HG03280 (cell line): ENCODE results near the gene TMC8.
"Not testable (repeated sequence)": the region's sequence is repeated elsewhere in the genome, so short reads cannot be mapped to it uniquely, and the experiment has no call there.

ENCODE experiments used
- ATAC-seq: cut with Tn5 transposase; IDR thresholded peaks from one replicate; pipeline ENCODE4 v1.9.1; 2021; ENCODE audit warnings: mild to moderate bottlenecking, moderate library complexity; ENCODE audit not compliant: unreplicated experiment

TMC8 gene

DNA sequence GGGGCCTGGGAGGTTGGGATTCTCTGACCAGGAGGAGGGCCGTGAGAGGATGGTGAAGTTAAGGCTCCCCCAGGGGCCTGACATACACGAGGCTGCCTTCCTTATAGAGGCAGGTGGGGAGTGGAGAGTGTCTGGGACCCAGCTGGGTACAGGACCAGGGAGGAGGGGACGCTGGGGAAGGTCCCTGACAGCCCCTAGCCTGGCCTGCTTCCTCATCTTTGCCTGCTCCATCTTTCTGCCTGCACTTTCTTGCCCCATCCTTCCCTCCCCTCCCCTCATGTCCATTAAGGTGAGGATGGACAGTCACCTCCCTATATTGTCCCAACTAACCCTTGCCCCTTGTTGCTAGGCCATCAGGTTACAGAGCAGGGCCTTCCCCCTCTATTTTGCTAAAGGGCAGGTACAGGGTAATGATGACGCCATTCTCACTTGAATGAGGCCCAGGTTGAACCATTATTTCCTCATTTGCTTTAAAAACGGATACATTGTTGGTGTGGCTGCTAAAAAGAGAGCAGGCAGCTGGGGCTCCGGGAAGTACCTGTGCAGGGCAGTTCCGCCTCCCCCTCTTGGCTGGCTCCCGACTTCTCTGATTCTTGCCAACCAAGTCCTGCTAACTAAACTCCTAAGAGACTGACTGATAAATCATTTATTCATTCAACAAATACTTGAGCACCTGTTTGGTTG is 16.9 kb downstream of the TMC8 start:
- ATAC-seq: peak; percentile 37

DNA sequence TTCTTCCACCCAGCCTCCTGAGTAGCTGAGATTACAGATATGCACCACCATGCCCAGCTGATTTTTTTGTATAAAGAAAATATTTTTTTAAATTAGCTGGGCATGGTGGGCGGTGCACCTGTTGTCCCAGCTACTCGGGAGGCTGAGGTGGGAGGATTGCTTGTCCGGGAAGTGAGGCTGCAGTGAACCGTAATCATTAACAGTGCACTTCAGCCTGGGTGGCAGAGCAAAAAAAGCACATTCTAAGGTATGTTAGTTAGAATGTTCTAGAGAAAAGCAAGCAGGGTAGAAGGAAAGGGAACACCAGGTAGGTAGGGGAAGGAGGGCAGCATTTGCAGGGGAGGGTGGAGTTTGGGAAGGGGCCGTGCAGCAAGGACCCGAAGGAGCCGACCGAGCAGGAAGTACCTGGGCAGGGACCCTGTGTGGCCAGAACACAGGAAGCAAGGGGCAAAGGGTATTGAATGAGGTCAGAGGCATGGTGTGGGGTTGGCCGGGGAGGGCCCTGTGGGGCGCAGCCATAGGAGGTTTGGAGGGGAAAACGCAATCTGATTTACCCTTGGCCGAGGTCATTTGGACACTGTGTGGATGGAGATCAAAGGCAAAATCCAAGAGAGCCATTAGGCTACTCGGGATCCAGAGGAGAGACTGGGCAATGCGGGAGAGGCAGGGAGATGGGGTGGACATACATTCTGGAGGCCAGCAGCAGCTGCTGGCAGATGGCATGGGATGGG is 17.9 kb downstream of the TMC8 start:
- ATAC-seq: no peak

DNA sequence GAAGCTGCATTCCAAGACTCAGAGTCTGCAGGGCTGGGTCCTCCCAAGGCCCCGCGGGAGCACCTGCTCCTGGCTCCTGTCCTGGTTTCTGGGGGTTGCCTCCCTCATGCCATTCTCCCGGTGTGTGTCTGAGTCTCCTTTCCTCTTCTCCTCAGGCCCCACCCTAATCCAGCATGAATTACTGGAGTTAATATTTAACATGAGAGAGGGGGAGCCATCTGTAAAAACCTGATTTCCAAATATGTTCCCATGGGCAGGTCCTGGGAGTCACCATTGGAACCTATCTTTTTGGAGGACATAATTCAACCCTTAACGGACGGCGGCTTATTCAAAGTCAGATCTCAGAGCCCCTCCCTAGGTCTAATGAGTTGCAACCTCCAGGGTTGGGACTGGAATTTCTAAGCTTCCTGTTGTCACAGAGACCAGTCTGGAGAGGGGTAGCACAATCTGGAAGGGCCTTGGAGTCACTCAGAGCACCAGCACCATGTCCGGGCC is 21.0 kb downstream of the TMC8 start:
- no peak for ATAC-seq

DNA sequence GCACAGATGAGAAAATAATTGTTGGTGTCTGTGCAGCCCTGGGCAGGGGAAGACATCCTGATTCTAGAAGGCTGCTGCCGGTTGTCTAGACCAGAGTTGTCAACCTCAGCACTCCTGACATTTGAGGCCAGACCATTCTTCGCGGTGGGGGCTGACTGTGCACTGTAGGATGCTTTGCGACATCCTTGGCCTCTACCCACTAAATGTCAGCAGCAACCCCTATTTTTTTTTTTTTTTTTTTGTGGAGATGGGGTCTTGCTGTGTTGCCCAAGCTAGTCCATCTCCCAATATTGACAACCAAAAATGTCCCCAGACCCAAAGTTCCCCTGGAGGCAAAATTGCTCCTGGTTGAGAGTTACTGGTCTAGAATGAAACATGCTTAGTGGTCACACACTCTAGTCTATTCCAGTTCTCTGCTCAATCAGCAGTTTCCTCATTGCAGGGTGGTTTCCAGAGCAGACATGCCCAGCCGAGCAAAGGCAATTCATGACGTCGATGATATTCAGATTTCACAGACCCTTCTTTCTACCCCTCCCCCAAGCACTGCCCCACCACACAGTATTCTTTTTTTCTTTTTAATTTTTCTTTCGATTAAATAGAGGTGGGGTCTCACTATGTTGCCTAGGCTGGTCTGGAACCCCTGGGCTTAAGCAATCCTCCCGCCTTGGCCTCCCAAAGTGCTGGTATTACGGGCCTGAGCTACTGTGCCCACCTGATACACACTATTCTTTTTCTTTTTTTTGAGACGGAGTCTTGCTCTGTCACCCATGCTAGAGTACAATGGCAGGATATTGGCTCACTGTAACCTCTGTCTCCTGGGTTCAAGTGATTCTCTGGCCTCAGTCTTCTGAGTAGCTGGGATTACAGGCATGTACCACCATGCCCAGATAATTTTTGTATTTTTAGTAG is 24.6 kb downstream of the TMC8 start:
- peak; percentile 56 for ATAC-seq

DNA sequence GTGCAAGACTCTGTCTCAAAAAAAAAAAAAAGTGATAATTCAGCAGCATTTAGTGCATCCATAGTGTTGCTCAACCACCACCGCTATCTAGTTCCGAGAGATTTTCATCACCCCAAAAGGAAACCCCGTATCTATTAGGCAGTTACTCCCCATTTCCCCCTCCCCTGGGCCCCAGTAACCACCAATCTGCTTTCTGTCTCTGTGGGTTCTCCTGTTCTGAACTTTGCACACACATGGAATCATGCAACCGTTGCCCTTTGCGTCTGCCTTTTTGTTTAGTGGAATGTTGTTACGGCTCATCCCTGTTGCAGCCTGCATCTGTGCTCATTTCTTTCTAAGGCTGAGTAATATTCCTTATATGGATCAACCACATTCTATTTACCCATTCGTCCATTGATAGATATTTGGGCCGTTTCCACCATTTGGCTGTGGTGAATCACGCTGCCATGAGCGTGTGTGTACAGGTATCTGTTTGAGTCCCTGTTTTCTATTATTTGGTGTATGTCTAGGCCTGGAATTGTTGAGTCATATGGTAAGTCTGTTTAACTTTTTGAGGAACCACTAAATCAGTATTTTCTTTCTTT is 29.1 kb downstream of the TMC8 start:
- peak; percentile 40 for ATAC-seq

DNA sequence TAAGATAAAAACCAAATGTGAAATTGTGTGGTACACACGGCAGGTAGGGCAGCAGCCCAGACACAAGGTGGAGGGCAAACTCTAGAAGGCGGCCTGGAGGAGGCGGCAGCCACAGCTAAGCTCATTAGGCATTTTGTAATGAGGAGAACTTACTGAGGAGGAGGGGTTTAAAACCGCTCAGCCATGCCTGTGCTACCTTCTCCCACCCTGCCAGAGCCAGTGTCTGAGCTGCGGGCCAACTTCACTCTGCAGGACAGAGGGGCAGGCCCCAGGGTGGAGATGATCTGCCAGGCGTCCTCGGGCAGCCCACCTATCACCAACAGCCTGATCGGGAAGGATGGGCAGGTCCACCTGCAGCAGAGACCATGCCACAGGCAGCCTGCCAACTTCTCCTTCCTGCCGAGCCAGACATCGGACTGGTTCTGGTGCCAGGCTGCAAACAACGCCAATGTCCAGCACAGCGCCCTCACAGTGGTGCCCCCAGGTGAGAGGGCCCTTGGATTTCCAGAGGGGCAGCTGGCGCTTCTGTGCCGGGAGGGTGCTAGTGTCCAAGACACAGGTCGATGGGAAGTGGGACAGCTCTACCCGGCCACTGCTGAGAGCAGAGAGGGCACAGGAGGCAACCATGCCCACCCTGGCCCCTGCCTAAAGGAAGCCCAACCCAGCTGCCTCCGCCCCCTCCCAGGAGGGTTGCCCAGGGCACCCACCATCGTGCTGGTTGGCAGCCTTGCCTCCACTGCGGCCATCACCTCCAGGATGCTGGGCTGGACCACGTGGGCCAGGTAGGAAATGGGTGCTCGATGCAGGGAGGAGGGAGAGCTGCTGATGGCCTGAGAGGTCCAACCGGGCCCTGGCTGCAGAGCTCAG is 33.5 kb downstream of the TMC8 start:
- ATAC-seq: no peak

DNA sequence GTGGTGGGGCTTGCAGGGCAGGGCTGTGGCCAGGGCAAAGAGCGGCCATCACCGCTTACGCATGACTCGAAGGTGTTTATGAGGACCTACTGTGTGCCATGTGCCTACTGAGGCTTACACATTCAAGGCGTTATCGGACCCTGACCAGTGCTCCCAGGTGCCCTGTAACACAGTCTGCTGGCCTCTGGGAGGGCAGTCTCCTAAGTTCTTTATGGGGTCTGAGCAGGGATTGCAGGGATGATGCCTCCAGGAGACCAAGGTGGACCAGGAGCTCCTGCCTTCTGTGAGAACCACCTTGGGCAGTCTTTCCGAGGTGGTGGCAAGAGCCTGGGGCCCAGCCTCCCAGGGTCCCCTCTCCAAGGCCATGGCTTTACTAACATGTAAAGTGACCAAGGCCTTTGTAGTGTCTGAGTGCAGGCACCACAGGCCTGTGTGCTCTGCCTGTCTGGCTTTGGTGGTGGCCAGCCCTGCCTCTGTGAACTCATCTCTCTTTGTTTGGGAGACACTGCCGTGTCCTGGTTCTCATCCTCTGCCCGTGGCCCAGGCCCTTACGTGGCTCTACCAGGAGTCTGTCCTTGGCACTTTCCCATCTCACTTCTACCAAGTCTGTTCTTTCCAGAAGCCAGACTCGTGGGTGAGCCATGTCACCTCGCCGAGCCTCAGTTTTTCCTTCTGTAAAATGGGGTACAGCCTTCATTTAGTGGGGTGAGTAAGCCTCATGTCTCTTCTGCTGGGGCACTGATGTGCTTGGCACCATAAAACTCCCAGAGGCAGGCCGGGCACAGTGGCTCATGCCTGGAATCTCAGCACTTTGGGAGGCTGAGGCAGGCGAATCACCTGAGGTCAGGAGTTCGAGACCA is 34.4 kb downstream of the TMC8 start:
- ATAC-seq: no peak

DNA sequence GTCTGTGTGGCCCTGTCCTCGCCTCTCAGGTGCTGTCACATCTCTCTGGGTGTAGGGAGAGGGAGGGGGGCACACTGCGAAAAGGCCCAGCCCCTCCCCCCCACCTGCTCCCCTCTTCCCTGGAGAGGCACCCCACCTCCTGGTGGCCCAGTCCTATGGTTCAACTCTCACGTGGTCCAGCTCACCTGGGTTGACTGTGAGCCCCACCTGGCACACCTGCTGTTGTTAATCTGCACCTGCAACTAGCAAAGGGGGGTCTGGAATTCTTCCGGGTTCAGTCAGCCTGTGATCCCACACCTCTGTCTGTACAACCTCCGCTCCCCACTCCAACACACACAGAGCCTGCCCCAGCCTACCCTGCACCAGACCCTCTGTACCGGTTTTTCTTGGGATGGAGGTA is 35.8 kb downstream of the TMC8 start:
- ATAC-seq: no peak

DNA sequence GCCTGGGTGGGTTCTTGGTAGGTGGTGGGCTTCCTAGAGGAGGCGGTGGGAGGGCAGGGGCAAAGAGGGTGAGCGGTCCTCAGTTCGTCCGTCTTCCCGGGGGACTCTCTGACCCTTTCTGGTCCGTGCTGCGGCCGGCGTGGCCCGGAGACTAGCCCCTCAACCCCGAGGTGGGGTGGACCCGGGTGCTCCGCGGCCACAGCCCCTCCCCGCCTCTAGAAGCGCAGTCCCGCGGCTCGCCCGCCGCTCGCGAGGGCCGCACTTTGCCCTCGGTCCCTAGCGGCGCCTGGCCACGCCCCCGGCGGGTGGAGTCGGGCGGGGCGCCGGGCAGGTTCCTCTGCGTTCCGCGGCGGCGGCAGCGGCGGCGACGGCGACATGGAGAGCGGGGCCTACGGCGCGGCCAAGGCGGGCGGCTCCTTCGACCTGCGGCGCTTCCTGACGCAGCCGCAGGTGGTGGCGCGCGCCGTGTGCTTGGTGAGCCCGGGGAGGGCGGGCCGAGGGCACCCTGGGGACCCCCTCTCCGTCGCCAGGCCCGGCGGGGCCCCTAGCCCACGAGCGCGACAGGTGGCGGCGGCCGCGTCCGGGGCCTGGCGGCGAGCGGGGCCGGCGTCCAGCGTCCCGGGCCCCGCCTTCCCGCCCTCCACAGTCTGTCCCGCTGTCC is 37.8 kb downstream of the TMC8 start, which contains the start of gene SYNGR2:
TSS of gene SYNGR2 (plus strand) at position 340 of the 661 bp plus-strand sequence. CDS start at position 376, 36 bp downstream.
- ATAC-seq: peak; percentile 68

DNA sequence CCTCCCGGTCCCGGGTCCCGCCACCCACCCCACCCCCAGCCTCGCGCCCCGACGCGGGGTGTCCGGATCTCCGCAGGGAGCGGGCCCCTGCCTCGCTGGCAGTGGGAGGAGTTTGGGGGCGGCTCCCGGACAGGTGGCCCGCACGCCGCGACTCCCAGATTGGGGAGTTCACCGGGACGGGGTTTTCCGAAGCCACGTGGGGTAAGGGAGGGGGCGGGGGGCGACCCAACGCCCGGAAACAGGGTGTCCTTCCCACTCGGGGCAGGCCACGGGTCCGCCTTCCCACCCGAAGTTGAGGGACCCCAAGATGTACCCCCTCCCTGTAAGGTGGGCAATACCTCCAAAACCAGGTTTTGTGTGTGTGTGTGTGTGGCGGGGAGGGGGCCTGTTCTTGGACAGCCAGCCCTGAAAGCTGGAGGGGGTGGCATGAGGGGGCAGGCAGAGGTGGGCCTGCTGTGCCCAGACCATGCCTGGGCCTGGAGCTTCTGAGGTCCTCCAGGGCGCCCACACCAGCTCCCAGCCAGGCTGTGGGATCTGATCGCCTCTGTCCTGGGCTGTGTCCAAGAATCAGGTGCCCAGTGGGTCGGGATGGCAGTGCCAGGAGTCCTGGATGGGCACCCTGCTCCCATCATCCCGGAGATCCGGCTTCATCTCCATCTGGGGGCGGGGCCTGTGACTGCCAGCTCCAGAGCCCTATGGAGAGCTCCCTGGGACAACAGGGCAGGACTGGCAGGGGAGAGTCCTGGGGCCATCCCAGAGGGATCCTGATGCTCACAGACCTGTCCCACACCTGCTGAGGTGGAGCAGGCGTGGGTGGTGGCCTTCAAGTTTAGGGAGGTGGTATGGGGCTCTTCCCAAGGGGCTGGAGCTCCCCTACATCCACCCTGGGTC is 38.6 kb downstream of the TMC8 start:
- ATAC-seq: peak; percentile 15

DNA sequence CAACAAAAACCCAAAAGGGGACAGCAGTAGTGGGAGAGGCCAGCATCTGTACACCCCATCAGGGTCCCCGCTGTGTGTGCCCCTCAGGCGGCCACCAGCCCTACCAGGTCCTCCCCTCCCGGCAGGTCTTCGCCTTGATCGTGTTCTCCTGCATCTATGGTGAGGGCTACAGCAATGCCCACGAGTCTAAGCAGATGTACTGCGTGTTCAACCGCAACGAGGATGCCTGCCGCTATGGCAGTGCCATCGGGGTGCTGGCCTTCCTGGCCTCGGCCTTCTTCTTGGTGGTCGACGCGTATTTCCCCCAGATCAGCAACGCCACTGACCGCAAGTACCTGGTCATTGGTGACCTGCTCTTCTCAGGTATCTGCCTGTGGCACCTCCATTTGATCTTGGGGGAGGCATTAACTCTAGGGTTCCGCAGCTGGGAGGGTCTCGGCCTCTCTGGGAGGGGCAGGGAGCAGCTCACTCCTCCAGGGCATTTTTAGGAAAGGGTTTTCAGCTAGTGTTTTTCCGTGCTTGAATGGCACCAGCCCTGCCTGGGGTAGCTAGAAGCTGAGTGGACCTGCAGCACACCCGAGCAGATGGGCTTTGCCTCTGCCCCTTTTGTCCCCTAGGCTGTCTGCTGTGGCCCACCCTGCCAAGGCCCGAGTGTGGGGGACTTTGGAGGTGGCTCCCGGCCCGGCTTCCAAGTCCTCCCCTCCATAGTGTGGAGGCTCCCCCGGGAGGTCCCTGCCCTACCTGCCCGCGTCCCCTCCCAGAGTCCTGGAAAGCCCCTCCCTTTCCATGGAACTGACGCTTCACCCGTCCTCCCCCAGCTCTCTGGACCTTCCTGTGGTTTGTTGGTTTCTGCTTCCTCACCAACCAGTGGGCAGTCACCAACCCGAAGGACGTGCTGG is 40.4 kb downstream of the TMC8 start:
- no peak for ATAC-seq

DNA sequence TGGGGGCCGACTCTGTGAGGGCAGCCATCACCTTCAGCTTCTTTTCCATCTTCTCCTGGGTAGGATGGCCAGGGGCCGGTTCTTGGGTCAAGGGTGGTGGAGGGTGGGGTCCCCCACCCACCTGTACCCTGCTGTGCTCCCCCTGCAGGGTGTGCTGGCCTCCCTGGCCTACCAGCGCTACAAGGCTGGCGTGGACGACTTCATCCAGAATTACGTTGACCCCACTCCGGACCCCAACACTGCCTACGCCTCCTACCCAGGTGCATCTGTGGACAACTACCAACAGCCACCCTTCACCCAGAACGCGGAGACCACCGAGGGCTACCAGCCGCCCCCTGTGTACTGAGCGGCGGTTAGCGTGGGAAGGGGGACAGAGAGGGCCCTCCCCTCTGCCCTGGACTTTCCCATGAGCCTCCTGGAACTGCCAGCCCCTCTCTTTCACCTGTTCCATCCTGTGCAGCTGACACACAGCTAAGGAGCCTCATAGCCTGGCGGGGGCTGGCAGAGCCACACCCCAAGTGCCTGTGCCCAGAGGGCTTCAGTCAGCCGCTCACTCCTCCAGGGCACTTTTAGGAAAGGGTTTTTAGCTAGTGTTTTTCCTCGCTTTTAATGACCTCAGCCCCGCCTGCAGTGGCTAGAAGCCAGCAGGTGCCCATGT is 41.1 kb downstream of the TMC8 start:
- ATAC-seq: not testable (repeated sequence)

DNA sequence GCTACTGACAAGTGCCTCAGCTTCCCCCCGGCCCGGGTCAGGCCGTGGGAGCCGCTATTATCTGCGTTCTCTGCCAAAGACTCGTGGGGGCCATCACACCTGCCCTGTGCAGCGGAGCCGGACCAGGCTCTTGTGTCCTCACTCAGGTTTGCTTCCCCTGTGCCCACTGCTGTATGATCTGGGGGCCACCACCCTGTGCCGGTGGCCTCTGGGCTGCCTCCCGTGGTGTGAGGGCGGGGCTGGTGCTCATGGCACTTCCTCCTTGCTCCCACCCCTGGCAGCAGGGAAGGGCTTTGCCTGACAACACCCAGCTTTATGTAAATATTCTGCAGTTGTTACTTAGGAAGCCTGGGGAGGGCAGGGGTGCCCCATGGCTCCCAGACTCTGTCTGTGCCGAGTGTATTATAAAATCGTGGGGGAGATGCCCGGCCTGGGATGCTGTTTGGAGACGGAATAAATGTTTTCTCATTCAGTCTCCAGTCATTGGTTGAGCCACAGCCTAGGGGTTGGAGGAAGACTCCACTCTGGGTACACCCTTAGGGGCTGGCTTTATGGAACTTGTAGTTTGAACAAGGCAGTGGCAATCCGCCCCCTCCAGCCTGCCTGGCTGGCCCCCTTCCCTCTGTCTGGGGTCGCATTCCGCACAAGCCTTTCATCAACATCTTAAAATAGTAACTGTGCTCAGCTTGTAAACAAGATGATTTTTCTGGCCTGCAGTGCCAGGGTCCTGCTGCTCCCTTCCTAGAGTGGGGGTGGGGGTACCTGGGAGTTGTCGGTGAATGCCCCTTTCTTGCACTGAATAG is 41.9 kb downstream of the TMC8 start:
- no peak for ATAC-seq

DNA sequence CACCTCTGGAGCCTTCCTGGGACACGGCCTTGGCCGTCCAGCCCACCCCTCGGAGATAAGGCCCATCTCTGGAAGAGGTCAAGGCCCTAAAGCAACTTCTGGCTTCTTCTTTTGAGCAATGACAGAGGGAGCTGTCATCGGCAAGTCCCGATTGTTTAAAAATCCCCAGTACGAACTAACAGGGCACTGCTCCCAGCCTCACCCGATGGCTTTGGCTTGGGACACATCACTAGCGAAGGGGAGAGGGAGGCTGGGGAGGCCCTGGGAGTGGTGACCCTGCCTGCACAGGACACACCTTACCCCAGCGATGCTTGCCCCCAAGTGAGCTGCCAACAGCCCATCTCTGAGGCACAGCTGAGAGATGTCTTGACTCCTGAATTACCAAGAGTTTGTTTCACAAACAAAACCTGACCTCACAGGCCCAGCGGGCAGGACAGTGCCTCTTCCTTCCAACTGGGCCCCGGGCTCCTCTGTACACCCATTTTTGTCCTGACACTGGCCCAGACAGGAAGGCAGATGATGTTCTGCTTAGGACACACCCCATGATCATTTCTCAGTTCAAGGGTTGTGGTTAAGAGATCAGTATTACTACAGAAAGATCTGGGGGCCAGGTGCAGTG is 42.6 kb downstream of the TMC8 start:
- ATAC-seq: peak; percentile 43
